22Rv1 (cell line): ENCODE measurements around the gene NUAK1.

Source experiments
- ZFX ChIP-seq: fragments of 450-650 bp; IDR thresholded peaks from 2 replicates; pipeline ENCODE4 v1.6.1; 2017; ENCODE audit warnings: antibody characterized with exemption, borderline replicate concordance
- TF ChIP-seq, protein P1 (sequence below): fragments of 450-650 bp; IDR thresholded peaks from 2 replicates; pipeline ENCODE4 v1.5.1; 2017; ENCODE audit warnings: mild to moderate bottlenecking

DNA sequence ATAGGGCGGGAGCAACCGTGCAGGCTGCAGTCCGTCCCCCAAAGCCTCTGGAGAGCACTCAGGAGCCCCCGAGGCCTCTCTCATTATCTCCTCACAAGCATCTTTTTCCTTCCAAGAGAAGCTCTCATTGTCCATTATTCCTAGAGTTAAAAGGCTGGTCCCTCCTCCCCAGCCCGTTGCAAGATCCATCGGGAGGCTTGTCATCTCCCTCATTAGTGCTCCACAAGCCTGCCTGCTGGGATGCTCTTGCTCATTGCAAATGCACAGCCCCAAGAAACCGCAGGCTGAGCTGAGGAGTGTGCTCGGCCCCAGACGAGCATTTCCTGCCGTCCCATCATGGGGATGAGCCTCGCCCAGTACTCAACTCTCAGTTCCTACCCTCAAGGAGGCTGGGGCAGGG lies 23.3 kb downstream of the NUAK1 start:
- TF ChIP-seq, protein P1, sequence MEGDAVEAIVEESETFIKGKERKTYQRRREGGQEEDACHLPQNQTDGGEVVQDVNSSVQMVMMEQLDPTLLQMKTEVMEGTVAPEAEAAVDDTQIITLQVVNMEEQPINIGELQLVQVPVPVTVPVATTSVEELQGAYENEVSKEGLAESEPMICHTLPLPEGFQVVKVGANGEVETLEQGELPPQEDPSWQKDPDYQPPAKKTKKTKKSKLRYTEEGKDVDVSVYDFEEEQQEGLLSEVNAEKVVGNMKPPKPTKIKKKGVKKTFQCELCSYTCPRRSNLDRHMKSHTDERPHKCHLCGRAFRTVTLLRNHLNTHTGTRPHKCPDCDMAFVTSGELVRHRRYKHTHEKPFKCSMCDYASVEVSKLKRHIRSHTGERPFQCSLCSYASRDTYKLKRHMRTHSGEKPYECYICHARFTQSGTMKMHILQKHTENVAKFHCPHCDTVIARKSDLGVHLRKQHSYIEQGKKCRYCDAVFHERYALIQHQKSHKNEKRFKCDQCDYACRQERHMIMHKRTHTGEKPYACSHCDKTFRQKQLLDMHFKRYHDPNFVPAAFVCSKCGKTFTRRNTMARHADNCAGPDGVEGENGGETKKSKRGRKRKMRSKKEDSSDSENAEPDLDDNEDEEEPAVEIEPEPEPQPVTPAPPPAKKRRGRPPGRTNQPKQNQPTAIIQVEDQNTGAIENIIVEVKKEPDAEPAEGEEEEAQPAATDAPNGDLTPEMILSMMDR, result no peak
- TF ChIP-seq ZFX, result no peak
